ENCODE data around the gene KLRC3.
A peak's percentile ranks its signal among the peaks of the same experiment; 100 is the strongest.
"Not testable (repeated sequence)": the region's sequence is repeated elsewhere in the genome, so short reads cannot be mapped to it uniquely, and the experiment has no call there.

KLRC3 gene

GRCh38 chr12:10420334-10420733 is at the start of gene KLRC3:
Gene KLRC3 (minus strand): TSS chr12:10420595. CDS start chr12:10420550, 45 bp downstream.
- not testable (repeated sequence) for DNase-seq

DNA sequence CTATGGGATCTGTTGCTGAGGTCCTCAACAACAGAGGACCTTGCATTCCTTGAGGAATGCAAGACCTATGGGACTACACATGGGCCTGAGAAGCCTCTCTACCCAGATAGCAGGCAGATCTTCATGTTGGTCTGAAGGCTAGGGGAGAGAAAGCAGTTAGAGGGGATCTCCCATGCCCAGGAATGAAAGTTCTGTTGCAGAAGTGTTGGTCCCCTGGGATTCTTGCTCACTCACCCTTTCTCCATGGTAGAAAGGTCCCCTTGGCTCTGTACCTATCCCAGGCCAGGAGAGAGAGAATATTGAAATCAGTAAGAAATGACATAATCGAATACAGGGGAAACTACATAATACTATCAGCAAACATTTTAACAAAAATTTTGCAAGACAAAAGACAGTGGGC is 49.3 kb upstream of the KLRC3 start:
- no peak for DNase-seq

DNA sequence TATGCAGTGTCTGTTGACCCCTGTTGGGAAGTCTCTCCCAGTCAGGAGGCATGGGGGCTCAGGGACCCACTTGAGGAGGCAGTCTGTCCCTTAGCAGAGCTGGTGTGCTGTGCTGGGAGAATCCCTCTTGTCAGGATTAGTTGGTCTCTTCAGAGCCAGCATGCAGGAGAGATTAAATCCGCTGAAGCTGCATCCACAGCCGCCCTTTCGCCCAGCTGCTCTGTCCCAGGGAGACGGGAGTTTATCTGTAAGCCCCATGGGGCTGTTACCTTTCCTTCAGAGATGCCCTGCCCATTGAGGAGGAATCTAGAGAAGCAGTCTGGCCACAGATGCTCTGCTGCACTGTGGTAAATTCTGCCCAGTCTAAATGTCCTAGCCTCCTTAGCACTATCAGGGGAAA is 45.9 kb upstream of the KLRC3 start:
- no peak for DNase-seq

- DNase-seq = no peak
These were observed 37.4 kb upstream of the KLRC3 start for GRCh38 chr12:10457760-10458159.

DNA sequence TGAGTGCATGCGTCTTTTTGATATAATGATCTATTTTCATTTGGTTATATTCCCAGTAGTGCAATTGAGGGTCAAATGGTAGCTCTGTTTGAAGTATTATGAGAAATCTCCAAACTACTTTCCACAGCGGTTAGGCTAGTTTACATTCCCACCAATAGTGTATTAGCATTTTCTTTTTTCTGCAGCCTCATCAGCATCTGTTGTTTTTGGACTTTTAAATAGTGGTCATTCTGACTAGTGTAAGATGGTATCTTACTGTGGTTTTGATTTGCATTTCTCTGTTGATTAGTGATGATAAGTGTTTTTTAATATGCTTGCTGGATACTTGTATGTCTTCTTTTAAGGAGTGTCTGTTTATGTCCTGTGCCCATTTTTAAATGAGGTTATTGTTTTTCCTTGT is 36.5 kb upstream of the KLRC3 start:
- DNase-seq = no peak

DNA sequence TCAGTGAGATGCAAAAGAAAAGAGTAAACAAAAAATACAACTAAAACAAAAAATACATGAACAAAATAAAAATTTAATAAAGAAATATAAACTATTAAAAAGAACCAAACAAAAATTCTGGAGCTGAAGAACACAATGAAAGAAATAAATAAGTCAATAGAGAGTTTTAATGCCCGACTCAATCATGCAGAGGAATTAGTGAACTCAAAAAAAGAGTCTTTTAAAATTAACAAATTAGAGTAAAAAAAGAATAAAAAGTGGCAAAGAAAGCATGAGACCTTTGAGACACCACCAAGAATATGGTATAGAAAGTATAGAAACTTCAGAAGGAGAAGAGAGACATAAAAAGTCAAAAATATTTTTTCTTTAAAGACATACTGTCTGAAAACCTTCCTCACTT is 35.4 kb upstream of the KLRC3 start:
- no peak for DNase-seq

GRCh38 chr12:10454531-10454930 is 34.1 kb upstream of the KLRC3 start:
- DNase-seq = no peak

DNA sequence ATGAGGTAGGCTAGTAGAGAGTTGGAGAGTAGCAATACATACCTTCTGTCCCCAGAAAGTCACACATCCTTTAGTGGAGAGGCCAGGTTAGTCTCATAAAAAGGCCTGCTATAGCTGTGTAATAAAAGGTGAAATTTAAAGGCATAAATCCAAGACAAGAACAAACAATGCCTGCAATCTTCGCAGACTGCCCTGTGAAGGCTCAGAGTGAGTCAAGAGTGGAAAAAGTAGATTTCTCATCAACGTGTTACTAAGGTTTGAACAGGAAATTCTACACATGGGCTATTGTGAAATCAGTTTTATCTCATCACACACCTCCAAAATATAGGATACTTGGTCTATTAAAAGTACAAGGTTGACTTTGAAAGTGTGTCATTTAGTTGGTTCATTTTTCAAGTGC is 32.8 kb upstream of the KLRC3 start, which contains the start of gene KLRC1:
Gene KLRC1, minus strand, starts transcription at position 222 of the 400 bp plus-strand sequence. CDS start 2,221 bp downstream, outside the sequence.
- no peak for DNase-seq

- no peak for DNase-seq
These were observed 27.8 kb upstream of the KLRC3 start for GRCh38 chr12:10448236-10448635.

DNA sequence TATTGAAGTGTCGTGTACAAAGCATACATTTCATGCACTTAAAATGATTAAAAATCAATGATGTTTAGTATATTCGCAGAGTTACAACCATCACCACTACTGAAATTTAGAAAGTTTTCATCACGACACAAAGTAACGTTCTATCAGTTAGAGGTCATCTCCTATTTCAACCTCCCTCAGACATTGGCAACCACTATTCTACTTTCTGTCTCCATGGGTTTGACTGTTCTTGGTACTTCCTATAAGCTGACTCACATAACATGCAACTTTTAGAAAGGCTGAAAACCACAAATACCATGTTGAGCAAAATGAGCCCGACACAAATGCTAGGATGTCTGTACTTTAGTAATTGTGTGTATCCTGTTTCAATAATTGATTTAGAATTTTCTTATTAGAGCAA is 25.7 kb upstream of the KLRC3 start:
- DNase-seq = not testable (repeated sequence)

- DNase-seq = not testable (repeated sequence)
These were observed 20.7 kb upstream of the KLRC3 start for GRCh38 chr12:10441144-10441543.

DNA sequence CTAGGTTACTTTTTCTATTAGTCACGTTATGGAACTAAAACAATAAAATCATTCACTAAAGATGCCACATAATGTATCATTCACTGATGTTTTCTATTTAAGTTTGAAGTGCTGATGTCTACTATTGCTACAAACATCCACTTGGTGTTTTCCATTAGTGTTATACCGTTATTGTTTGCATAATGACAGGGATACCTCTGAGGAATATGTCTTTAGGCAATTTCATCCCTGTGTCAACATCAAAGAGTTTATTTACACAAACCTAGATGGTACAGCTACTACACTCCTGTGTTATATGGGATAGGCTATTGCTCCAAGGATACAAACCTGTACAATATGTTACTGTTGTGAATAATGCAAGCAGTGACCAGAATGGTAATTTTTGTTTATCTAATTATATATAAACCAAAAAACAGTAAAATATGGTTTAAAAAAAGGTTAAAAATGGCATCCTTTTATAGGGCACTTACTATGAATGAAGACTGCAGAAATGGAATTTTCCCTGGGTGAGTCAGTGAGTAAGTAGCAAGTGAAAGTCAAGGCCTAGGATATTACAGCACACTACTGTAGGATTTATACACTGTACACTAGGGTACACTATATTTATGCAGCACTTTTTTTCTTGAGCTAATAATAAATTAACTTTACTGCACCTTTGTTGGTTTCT is 19.3 kb upstream of the KLRC3 start:
- not testable (repeated sequence) for DNase-seq

DNA sequence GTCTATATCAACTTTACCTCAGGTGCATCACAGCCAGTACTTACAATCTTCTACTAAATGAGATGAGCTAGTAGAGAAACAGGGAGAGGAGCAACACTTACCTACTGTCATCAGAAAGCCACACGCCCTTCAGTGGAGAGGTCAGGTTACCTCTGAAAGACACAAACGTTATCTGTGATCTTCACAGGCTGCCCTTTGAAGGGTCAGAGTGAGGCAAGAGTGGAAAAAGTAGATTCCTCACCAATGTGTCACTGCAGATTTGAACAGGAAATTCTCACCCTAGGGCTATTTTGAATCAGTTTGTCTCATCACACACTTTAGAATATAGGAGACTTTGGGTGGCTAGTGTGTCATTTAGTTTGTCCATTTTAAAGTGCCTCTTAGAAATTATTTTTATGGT is 17.2 kb upstream of the KLRC3 start:
- not testable (repeated sequence) for DNase-seq

- DNase-seq = peak in 1 of 2 donors; percentile 8
These were observed 15.4 kb upstream of the KLRC3 start, which contains the start of gene KLRC2 for GRCh38 chr12:10435816-10436215. Gene KLRC2 (minus strand): TSS chr12:10436010. CDS start chr12:10435986, 24 bp downstream.

DNA sequence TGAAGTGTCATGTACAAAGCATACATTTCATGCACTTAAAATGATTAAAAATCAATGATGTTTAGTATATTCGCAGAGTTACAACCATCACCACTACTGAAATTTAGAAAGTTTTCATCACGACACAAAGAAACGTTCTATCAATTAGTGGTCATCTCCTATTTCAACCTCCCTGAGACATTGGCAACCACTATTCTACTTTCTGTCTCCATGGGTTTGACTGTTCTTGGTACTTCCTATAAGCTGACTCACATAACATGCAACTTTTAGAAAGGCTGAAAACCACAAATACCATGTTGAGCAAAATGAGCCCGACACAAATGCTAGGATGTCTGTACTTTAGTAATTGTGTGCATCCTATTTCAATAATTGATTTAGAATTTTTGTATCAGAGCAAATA is 10.2 kb upstream of the KLRC3 start:
- not testable (repeated sequence) for DNase-seq

GRCh38 chr12:10425938-10426337 is 5.5 kb upstream of the KLRC3 start:
- DNase-seq = not testable (repeated sequence)

DNA sequence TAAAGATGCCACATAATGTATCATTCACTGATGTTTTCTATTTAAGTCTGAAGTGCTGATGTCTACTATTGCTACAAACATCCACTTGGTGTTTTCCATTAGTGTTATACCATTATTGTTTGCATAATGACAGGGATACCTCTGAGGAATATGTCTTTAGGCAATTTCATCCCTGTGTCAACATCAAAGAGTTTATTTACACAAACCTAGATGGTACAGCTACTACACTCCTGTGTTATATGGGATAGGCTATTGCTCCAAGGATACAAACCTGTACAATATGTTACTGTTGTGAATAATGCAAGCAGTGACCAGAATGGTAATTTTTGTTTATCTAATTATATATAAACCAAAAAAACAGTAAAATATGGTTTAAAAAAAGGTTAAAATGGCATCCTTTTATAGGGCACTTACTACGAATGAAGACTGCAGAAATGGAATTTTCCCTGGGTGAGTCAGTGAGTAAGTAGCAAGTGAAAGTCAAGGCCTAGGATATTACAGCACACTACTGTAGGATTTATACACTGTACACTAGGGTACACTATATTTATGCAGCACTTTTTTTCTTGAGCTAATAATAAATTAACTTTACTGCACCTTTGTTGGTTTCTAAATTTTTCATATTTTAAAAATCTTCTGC is 4.0 kb upstream of the KLRC3 start:
- not testable (repeated sequence) for DNase-seq

- DNase-seq = not testable (repeated sequence)
These were observed 1.8 kb upstream of the KLRC3 start for GRCh38 chr12:10422159-10422558.

GRCh38 chr12:10409392-10409791 is 11.0 kb downstream of the KLRC3 start, which contains the start of gene KLRC4:
Gene KLRC4 (minus strand): TSS chr12:10409757. CDS start chr12:10409575, 182 bp downstream.
- peak; percentile 23 to 37 for DNase-seq

DNA sequence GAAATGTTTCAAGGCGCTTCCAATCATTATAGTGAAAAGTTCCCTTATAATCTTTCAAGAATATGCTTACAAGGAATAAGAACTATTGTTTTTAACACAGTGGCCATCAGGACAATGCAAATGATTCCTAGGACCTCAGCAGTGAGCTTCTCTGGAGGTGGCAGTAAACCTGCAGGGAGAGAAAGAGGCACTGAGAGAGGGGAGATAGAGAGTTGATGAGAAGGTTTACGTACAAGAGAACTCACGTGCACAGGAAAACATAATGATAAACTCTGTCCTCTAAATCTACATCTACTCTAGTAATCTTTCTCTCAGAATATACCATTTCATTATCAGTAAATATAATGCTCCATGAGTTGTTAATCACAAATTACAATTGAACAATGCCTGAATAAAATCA is 11.6 kb downstream of the KLRC3 start:
- no peak for DNase-seq

DNA sequence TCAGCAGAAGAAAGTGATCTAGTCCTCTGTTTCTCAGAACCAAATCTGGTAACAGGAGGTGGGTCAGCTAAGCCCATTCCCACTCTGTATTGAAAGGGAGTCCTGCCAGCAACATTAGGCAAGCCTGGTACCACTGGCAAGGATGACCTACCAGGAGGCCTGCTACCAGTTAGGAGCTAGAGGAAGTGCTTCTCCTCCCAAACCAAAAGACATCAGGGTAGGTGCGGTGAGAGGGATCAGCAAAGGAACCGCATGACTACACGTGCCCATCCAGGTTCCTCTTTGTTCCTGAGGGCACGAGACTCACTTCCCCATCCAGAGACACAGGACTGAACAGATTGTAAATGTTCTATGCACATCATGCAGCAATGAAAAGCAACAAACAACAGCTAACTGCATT is 13.7 kb downstream of the KLRC3 start:
- peak in 1 of 2 donors; percentile 44 for DNase-seq

GRCh38 chr12:10405294-10405693 is 15.1 kb downstream of the KLRC3 start:
- DNase-seq = no peak

GRCh38 chr12:10404798-10405197 is 15.6 kb downstream of the KLRC3 start:
- no peak for DNase-seq

DNA sequence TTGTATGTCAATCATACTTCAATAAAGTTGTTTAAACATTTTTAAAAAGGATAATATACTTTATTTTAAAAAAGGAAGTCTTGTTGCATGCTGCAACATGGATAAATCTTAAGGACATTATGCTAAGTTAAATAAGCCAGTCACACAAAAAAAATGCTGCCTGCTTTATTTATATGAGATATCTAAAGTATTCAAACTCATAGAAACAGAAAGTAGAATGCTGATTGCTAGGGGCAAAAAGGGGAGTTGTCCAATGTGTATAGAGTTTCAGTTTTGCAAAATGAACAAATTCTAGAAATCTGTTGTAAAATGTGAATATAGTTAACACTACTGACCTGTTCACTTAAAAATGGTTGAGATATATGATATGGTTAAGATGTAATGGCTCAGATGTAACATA is 19.6 kb downstream of the KLRC3 start:
- DNase-seq = no peak
